Large intestine (tissue), 3 donors: Measurements from ENCODE around the gene CMIP. TPM values are rescaled to one million over a fixed set of nuclear protein-coding genes. Genes with fewer than 3 reads are reported as not detected.

Experiments used
- DNase-seq, 2 donors: peaks; one replicate each; pipeline versions ENCODE4 v3.0.0 to v3.0.0-alpha.2; 2013
- H3K27ac ChIP-seq: one replicate; pipeline ENCODE4 v1.5.1; 2013; ENCODE audit warnings: low read length
- H3K27me3 ChIP-seq: 2 replicates; pipeline ENCODE4 v1.6.1; 2013; ENCODE audit warnings: low read length; ENCODE audit not compliant: control insufficient read depth, insufficient read depth
- H3K36me3 ChIP-seq: 2 replicates; pipeline ENCODE4 v1.6.1; 2013; ENCODE audit warnings: low read length; ENCODE audit not compliant: control insufficient read depth, insufficient read depth
- H3K4me1 ChIP-seq: one replicate; pipeline ENCODE4 v1.6.1; 2013; ENCODE audit warnings: low read length; ENCODE audit not compliant: control insufficient read depth, insufficient read depth
- H3K4me3 ChIP-seq: one replicate; pipeline ENCODE4 v1.5.1; 2013; ENCODE audit warnings: low read length
- H3K9me3 ChIP-seq: one replicate; pipeline ENCODE4 v1.6.1; 2013; ENCODE audit warnings: mild to moderate bottlenecking, low read depth, low read length, moderate library complexity; ENCODE audit not compliant: control insufficient read depth
- WGBS: methylation state at CpG from one replicate; pipeline ENCODE4 v1.1.5; 2013; ENCODE audit warnings: low lambda C conversion rate; ENCODE audit not compliant: insufficient coverage; 5-methylcytosine and 5-hydroxymethylcytosine counted together
- polyA plus RNA-seq: library from polyadenylated mRNA; unstranded; fragments of 120-200 nt; gene quantifications from one replicate; pipeline ENCODE4 v1.2.1, GENCODE V29; 2013

The CMIP gene
- polyA plus RNA-seq, 1 donor, result 64.5 TPM

DNA sequence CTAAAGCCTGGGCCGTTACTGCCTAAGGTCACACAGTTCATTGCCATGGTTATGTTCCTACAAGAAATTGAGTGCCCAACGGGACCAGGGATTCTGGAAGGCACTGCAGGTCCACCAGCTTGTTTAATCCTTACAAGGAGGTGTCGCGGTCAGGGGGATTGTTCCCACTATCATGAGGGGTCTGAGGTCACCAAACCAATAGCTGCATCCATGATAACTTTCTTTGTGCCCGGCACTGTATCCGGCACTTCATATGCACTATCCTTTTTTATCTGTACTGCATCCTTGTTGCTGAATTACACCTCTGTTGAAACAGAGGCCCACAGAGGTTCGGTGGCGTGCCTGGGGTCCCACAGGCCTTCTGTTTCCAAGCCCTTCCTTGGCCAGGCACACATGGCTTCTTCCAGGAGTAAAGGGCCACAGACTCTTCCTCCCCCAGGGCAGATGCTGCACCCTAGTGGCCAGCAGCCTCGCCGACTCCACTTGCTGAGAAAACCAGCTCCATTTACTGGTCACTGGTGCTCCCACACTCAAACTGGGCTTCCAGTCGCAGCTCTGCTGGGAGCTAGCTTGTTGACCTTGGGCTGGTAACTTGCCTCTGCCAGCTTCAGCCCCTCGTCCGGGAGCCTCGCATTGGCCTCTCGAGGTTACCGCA lies 252.5 kb downstream of the CMIP start:
- no peaks in the 10 kb centered on the region for H3K27me3 ChIP-seq
- peaks cover 5% of the 10 kb centered on the region for H3K4me1 ChIP-seq
- no CpG with 5 or more reads among the region's 16 CpGs for WGBS
- H3K9me3 ChIP-seq, result no peaks in the 10 kb centered on the region
- DNase-seq, result peak; percentile 31 to 43
- peaks cover 98% of the 10 kb centered on the region for H3K36me3 ChIP-seq
- H3K27ac ChIP-seq, result peak overlapping the region; percentile 49
- no peak overlapping the region for H3K4me3 ChIP-seq

DNA sequence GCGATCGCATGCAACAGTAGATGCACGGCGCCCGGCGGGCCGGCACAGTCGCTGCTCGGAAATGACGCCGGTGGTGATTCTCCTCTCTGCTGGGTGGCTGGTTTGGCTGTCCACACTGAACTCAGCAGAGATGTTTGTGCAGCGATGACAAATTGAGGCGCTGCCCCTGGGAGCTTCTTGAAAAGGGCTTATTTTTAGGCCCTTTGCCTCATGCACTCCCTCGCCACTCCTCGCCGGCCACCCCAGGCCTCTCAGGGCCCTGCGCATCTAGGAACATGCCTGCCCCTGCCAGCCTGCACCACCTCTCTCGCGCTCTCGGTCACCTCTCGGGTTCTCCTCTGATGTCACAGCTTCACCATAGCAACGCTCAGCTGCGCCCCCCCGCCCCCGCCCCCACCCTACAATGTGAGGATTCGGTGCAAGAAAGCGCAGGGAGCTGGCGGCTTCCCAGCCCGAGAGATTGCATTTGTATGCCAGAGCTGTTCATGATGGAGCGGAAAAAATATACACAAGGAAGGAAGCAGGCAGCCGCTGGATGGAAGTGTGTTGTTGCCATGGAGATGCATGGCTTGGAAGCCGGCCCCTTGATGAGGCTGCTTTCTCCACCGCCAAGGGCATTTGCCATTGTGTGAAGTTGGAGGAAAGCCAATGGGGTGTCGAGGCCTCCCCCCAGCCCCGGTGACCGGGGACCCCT lies 253.2 kb downstream of the CMIP start:
- Histone ChIP-seq H3K4me3 (no peak overlapping the region), H3K27ac (peak overlapping the region; percentile 49), H3K4me1 (peaks cover 5% of the 10 kb centered on the region), H3K27me3 (no peaks in the 10 kb centered on the region), H3K9me3 (no peaks in the 10 kb centered on the region), H3K36me3 (peaks cover 97% of the 10 kb centered on the region)
- peak; percentile 40 to 56 for DNase-seq
- no CpG with 5 or more reads among the region's 36 CpGs for WGBS

DNA sequence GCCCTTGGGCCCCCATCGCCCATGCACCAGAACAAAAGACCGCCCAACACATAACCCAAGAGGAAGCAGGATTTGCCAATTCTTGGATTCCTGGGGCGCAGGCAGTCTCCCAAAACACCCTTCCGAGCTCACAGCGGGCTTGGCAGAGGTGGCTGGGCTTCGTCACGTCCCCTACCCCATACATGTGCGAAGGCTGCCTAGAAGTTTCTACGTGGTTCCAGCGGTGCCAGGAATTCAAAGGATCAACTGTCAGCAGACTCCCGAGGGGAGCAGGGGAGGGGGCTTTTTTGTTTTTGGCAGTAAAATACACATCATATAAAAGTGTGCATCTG lies 253.7 kb downstream of the CMIP start:
- Histone ChIP-seq H3K9me3 (no peaks in the 10 kb centered on the region), H3K36me3 (peaks cover 97% of the 10 kb centered on the region), H3K4me3 (no peak overlapping the region), H3K27ac (peak overlapping the region; percentile 42), H3K27me3 (no peaks in the 10 kb centered on the region), H3K4me1 (peaks cover 5% of the 10 kb centered on the region)
- no CpG with 5 or more reads among the region's 11 CpGs for WGBS
- no peak for DNase-seq

DNA sequence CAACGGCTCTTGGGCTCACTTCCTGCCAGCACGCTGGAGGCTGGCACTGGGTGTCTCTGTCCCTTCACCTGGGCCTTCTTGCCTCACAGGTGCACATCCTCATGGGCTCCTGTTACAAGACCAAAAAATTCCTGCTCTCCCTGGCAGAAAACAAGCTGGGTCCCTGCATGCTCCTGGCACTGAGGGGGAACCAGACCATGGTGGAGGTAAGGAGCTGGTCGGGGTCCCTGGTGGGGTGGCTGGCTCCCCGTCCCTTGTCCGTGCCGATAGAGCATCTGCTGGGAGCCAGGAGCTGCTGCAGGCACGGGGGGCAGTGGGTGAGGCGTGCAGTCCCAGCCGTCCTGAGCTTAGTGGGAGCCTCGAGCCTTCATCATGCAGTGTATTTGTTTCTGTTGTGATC lies 255.0 kb downstream of the CMIP start:
- no peaks in the 10 kb centered on the region for H3K9me3 ChIP-seq
- WGBS, result no CpG with 5 or more reads among the region's 10 CpGs
- peaks cover 91% of the 10 kb centered on the region for H3K36me3 ChIP-seq

DNA sequence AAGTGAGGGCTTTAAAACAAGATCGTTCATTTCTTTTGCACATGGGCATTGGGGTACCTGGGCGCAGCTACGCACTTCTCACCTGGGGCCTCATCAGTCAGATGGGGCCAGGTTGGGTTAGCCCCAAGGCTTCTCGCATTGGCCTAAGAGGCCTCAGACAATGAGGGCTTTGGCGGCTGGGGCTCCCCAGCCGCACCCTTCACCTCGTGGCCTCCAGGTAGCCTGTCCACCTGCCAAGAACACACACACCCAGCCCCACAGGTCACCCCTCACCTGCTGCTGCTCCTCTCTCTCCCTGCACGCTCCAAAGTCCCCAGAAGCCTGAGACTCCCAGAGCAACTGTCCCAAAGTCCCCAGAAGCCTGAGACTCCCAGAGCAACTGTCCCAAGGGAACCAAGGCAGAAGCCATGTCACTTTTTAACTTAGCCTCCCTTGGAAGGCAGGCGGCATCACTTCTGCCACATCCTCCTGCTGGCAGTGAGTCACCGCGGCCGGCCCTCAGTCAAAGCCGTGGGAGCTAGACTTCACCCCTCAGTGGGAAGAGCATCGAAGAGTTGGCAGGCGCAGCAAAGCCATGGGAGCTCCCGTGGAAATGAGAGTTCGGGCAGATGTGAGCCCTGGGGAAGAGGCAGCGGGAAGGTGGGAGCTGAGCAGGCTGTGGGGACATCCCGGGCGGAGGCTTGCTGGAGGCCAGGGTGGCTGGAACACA lies 255.6 kb downstream of the CMIP start:
- no peak for DNase-seq
- Histone ChIP-seq H3K27ac (no peak overlapping the region), H3K9me3 (no peaks in the 10 kb centered on the region), H3K4me3 (no peak overlapping the region), H3K4me1 (peaks cover 4% of the 10 kb centered on the region), H3K36me3 (peaks cover 91% of the 10 kb centered on the region), H3K27me3 (no peaks in the 10 kb centered on the region)
- WGBS, result no CpG with 5 or more reads among the region's 20 CpGs

More for the DNA sequence above, 255.0 kb downstream of the CMIP start:
- no peaks in the 10 kb centered on the region for H3K27me3 ChIP-seq
- DNase-seq, result no peak
- peaks cover 4% of the 10 kb centered on the region for H3K4me1 ChIP-seq
- H3K4me3 ChIP-seq, result no peak overlapping the region
- no peak overlapping the region for H3K27ac ChIP-seq

DNA sequence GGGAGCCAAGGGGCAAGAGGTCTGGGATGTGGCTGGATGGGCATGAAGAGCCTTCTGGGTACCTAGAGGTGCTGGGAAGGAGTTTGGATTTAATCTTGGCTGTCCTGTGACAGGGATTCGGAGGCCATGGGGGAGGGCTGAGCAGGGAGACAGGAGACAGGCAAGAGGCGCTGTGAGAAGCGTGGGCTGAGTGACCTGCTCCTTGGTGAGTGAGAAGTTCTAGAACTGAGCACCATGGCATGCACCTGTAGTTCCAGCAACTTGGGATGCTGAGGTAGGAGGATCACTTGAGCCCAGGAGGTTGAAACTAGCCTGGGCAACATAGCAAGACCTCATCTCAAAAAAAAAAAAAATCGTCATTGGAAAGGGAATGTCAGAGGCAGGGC lies 256.2 kb downstream of the CMIP start:
- peaks cover 4% of the 10 kb centered on the region for H3K4me1 ChIP-seq
- WGBS, result no CpG with 5 or more reads among the region's 4 CpGs
- no peak overlapping the region for H3K4me3 ChIP-seq
- DNase-seq, result no peak
- H3K27me3 ChIP-seq, result no peaks in the 10 kb centered on the region
- no peaks in the 10 kb centered on the region for H3K9me3 ChIP-seq
- H3K27ac ChIP-seq, result no peak overlapping the region
- peaks cover 91% of the 10 kb centered on the region for H3K36me3 ChIP-seq

DNA sequence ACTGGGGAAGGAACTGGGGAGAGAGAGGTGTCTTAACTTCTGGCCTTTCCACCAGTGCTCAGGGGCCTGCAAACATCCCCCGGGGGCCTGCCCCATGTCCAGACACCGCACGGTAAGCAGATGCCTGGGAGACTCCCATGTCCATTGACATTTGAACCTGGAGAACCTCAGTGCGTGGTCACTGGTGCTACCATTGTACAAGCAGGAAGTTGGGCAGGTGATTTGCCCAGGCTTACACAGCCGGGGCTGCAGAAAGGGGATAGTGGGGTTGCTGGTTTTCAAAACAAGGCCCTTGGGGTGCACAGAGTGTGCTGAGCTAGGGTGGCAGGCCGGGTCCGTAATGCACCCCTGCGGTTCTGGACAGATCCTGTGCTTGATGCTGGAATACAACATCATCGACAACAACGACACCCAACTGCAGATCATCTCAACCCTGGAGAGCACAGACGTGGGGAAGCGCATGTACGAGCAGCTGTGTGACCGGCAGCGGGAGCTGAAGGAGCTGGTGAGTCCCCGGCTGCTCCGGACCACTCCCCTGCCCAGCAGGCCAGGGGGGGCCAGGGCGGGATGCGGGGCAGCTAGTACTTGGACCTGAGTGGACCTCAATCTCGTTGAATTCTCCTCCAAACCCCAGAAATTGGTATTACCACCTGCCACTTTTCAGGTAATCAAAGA lies 256.8 kb downstream of the CMIP start:
- H3K4me3 ChIP-seq, result no peak overlapping the region
- WGBS, result no CpG with 5 or more reads among the region's 20 CpGs
- no peak overlapping the region for H3K27ac ChIP-seq
- no peak for DNase-seq
- H3K4me1 ChIP-seq, result peaks cover 4% of the 10 kb centered on the region
- peaks cover 92% of the 10 kb centered on the region for H3K36me3 ChIP-seq
- H3K9me3 ChIP-seq, result no peaks in the 10 kb centered on the region
- H3K27me3 ChIP-seq, result no peaks in the 10 kb centered on the region

DNA sequence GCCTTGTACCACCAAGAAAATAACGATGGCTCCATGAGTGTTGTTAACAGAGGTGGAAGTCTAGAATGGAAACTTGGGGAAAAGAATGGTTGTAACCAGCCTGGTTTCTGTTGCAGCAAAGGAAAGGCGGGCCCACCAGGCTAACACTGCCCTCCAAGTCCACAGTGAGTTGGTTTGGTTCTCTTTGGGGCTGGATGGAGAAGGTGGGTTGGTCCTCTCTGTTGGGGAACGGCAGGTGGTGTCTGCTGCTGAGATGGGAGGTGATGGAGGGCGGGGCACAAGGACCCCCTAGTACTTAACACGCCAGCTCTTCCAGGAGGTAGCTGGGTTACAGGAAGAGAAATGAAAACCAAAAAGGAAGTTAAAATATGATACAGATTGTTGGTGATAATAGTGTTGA lies 257.9 kb downstream of the CMIP start:
- H3K4me3 ChIP-seq, result no peak overlapping the region
- H3K4me1 ChIP-seq, result peaks cover 4% of the 10 kb centered on the region
- 100% methylated on average over 1 of the region's 5 CpGs for WGBS
- peaks cover 92% of the 10 kb centered on the region for H3K36me3 ChIP-seq
- no peaks in the 10 kb centered on the region for H3K9me3 ChIP-seq
- no peaks in the 10 kb centered on the region for H3K27me3 ChIP-seq
- H3K27ac ChIP-seq, result no peak overlapping the region
- no peak for DNase-seq

DNA sequence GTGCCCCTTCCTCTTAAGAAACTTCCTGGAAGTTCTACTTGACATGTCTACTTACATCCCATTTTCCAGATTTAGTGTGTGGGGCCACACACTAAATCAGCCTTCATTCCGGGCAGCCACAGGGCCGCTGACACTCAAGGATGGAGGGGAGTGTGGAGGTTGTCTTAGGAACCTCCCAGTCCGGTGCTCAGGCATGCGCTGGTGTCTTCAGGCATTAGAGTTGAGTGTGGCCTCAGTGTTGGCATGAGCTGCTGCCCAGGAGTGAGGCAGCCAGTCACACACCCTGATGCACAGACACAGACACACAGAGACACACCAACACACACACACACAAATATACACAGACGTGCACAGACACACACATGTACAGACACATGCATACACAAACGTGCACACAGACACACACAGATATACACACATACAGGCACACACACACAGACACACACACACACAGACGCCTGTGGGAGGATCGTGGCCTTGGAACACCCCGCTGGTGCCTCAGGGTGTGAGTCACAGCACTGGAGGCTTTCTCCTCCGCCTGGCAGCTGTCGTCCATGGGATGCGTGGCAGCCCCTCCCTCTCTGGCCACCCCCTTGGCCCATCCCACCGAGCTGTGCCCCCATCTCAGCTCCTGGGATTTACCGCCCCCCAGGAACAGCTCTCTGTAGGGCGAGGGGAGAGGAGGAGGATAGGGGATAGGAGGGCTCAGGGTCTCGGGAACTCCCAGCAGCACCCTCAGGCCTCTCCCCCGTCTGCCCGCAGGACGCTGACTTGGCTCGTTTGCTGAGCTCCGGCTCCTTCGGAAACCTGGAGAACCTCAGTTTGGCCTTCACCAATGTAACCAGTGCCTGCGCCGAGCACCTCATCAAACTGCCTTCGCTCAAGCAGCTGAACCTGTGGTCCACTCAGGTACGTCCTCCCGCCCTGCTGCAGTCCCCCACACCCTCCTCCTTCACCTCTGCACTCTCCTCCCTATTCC lies 258.9 kb downstream of the CMIP start:
- Histone ChIP-seq H3K27me3 (no peaks in the 10 kb centered on the region), H3K27ac (no peak overlapping the region), H3K4me1 (no peaks in the 10 kb centered on the region), H3K4me3 (no peak overlapping the region), H3K36me3 (peaks cover 92% of the 10 kb centered on the region), H3K9me3 (no peaks in the 10 kb centered on the region)
- WGBS, result no CpG with 5 or more reads among the region's 27 CpGs
- no peak for DNase-seq
